MCF 10A (cell line): ENCODE measurements around the gene LSMEM2. TPM values are rescaled to one million over a fixed set of nuclear protein-coding genes. Genes with fewer than 3 reads are reported as not detected.

Experiments
- BruUV-seq: library from RNA; stranded (reverse); fragments of 400-500 nt; replicated peaks from 2 replicates; lab custom pipeline; 2021; lab: Mats Ljungman, UMichigan
- CTCF ChIA-PET: fragments of 300-600 bp; sonication (Branson Sonifier 250); formaldehyde crosslinking; extraction: SDS; loops from one replicate; lab custom pipeline; 2021; ENCODE audit warnings: antibody characterized with exemption, inconsistent platforms; lab: Yijun Ruan, JAX
- POLR2A ChIA-PET: fragments of 300-600, 350-650 bp; sonication (Branson Sonifier 250); formaldehyde crosslinking; extraction: SDS; loops from one replicate; lab custom pipeline; 2020; ENCODE audit warnings: antibody characterized with exemption, inconsistent platforms; lab: Yijun Ruan, JAX
- DNase-seq: peaks from one replicate; pipeline ENCODE4 v3.0.0-alpha.2; 2018; ENCODE audit not compliant: unreplicated experiment
- H3K27ac Mint-ChIP-seq: one replicate; pipeline ENCODE4 v1.8.0; 2022; ENCODE audit warnings: mild to moderate bottlenecking, low read depth, mixed read lengths; ENCODE audit not compliant: unreplicated experiment
- H3K27me3 Mint-ChIP-seq: one replicate; pipeline ENCODE4 v1.8.0; 2022; ENCODE audit warnings: mixed read lengths; ENCODE audit not compliant: insufficient read depth, unreplicated experiment
- H3K36me3 Mint-ChIP-seq: one replicate; pipeline ENCODE4 v1.8.0; 2022; ENCODE audit warnings: mild to moderate bottlenecking, moderate library complexity, mixed read lengths; ENCODE audit not compliant: insufficient read depth, unreplicated experiment
- H3K4me1 Mint-ChIP-seq: one replicate; pipeline ENCODE4 v1.8.0; 2022; ENCODE audit warnings: mixed read lengths; ENCODE audit not compliant: insufficient read depth, unreplicated experiment
- H3K4me3 Mint-ChIP-seq: one replicate; pipeline ENCODE4 v1.8.0; 2022; ENCODE audit warnings: mild to moderate bottlenecking, moderate library complexity, mixed read lengths; ENCODE audit not compliant: unreplicated experiment
- H3K9me3 Mint-ChIP-seq: one replicate; pipeline ENCODE4 v1.8.0; 2022; ENCODE audit warnings: mixed read lengths; ENCODE audit not compliant: unreplicated experiment
- CTCF ChIP-seq: fragments of 200-600 bp; IDR thresholded peaks from one replicate; pipeline ENCODE4 v1.8.0; 2022; ENCODE audit warnings: antibody characterized with exemption, mild to moderate bottlenecking; ENCODE audit not compliant: unreplicated experiment
- intact Hi-C: fragments of 100-400 bp; cut with micrococcal nuclease; formaldehyde crosslinking; loops from 2 replicates; pipeline ENCODE4 v1.14.1; 2022
- total RNA-seq: library from RNA; stranded (reverse); gene quantifications from 2 replicates; pipeline ENCODE4 v1.2.3, GENCODE V29; 2022

Gene LSMEM2
- total RNA-seq, 1 experiment from 2014 or later, result not detected

GRCh38 chr3:50235716-50236483 lies 43.0 kb upstream of the LSMEM2 start, which contains the start of gene GNAI2:
GNAI2 (plus strand) TSS chr3:50236204; CDS start chr3:50236336, 132 bp downstream.
- no peaks in the 10 kb centered on the region for H3K27me3 Mint-ChIP-seq
- intact Hi-C loops, result loop anchor here (1.0 kb wide), 1 partner anchor 10 kb away; no protein-coding TSS in a partner anchor
- DNase-seq, result peak; percentile 99
- no TSS peak for BruUV-seq
- ChIA-PET POLR2A (interaction anchor here (0.6 to 4.8 kb wide), 28 partner anchors 9 to 1388 kb away, joined by 3 to 102 read pairs (median 4); partner anchors contain the start of genes GMPPB, HYAL3, IFRD2 and NAA80), CTCF (interaction anchor here (0.6 to 4.3 kb wide), 6 partner anchors 8 to 38 kb away, joined by 3 to 36 read pairs (median 6); no protein-coding TSS in a partner anchor)
- H3K27ac Mint-ChIP-seq, result peak within 1 kb of the TSS; percentile 83
- peaks cover 19% of the 10 kb centered on the region for H3K36me3 Mint-ChIP-seq
- peaks cover 46% of the 10 kb centered on the region for H3K4me1 Mint-ChIP-seq
- no peaks in the 10 kb centered on the region for H3K9me3 Mint-ChIP-seq
- H3K4me3 Mint-ChIP-seq, result peak within 1 kb of the TSS; percentile 98
- TF ChIP-seq CTCF, result no peak

DNA sequence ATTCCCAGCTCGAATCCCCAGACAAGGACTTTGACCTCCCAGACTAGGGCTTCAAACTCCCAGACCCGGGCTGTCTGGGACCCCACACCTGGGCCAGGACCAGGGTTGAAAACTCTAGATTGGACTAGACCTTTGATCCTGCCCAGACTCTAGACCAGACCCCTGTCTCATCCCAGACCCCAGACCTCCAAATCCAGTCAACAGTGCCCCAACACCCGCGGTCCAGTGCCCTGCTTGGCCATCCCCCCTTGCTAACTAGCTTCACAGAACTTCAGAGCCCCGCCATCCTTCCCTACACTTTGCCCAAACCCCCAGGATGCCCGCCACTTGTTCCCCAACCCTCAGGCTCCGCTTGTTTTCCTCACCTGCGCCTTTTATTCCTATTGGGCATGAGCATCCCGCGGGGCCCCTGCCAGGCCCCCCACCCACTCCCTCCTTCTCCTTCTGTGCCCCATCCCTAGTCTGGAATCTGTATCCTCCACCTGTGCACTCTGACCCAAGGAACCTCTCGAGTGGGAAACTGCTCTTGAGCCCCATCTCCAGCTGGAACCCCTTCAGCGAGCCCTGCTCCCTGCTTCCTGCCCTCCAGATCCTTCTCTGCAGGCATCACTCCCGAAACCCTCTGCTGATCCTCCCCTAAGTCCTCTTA lies 42.3 kb upstream of the LSMEM2 start:
- peaks cover 48% of the 10 kb centered on the region for H3K4me1 Mint-ChIP-seq
- H3K27ac Mint-ChIP-seq, result peak overlapping the region; percentile 83
- H3K27me3 Mint-ChIP-seq, result no peaks in the 10 kb centered on the region
- peak overlapping the region; percentile 98 for H3K4me3 Mint-ChIP-seq
- BruUV-seq, result TSS peak; percentile 48
- H3K36me3 Mint-ChIP-seq, result peaks cover 14% of the 10 kb centered on the region
- ChIA-PET CTCF (interaction anchor here (1.0 to 4.3 kb wide), 3 partner anchors 9 to 12 kb away, joined by 6 to 36 read pairs (median 30); no protein-coding TSS in a partner anchor), POLR2A (interaction anchor here (0.6 to 4.8 kb wide), 14 partner anchors 10 to 116 kb away, joined by 3 to 102 read pairs (median 4); partner anchors contain the start of genes HYAL3, IFRD2, NAA80 and TUSC2)
- intact Hi-C loops, result loop anchor here (1.0 kb wide), 1 partner anchor 10 kb away; no protein-coding TSS in a partner anchor
- H3K9me3 Mint-ChIP-seq, result no peaks in the 10 kb centered on the region
- TF ChIP-seq CTCF, result no peak
- no peak for DNase-seq

GRCh38 chr3:50237133-50237651 lies 41.7 kb upstream of the LSMEM2 start:
- BruUV-seq, result no TSS peak
- DNase-seq, result peak; percentile 46
- H3K27ac Mint-ChIP-seq, result peak overlapping the region; percentile 83
- TF ChIP-seq CTCF, result no peak
- peak overlapping the region; percentile 98 for H3K4me3 Mint-ChIP-seq
- no peaks in the 10 kb centered on the region for H3K9me3 Mint-ChIP-seq
- H3K4me1 Mint-ChIP-seq, result peaks cover 48% of the 10 kb centered on the region
- H3K36me3 Mint-ChIP-seq, result peaks cover 14% of the 10 kb centered on the region
- POLR2A ChIA-PET, result interaction anchor here (0.6 to 4.8 kb wide), 9 partner anchors 10 to 99 kb away, joined by 3 to 102 read pairs (median 5); partner anchors contain the start of genes IFRD2 and TUSC2
- intact Hi-C loops, result no loop called here
- no peaks in the 10 kb centered on the region for H3K27me3 Mint-ChIP-seq
- CTCF ChIA-PET, result interaction anchor here (0.6 to 4.3 kb wide), 4 partner anchors 10 to 87 kb away, joined by 3 to 36 read pairs (median 16); no protein-coding TSS in a partner anchor
